NCI-H128 (cell line): ENCODE data around the gene UGT1A8.
"Not testable (repeated sequence)": the region's sequence is repeated elsewhere in the genome, so short reads cannot be mapped to it uniquely, and the experiment has no call there.

Experiments used
- DNase-seq: peaks from one replicate; lab custom pipeline; 2025; ENCODE audit not compliant: unreplicated experiment; lab: John Stamatoyannopoulos, UW

UGT1A8 gene

GRCh38 chr2:233681521-233682099 is 64.2 kb downstream of the UGT1A8 start, which contains the start of gene UGT1A7:
Gene UGT1A7 (plus strand): TSS chr2:233681901. CDS start chr2:233681938, 37 bp downstream.
- no peak for DNase-seq

GRCh38 chr2:233684640-233685039 is 67.2 kb downstream of the UGT1A8 start:
- no peak for DNase-seq

DNA sequence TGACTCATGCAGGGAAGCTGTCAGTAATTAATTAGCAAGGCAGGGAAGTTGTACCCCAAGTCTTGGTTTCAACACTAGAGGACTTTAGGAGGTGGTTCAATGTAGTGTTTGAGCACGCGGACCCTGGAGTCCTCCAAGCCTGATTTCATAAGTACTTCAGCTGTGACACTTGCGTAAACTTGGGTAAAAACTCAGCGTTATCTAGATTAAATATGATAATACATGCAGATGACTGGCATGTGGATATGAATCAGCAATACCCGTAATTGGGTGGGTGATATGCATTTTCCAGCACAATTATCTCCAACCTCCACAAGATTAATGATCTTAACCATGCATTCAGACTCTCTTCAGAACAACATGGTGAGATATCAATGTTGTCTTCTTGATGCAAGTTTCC is 69.5 kb downstream of the UGT1A8 start:
- no peak for DNase-seq

DNA sequence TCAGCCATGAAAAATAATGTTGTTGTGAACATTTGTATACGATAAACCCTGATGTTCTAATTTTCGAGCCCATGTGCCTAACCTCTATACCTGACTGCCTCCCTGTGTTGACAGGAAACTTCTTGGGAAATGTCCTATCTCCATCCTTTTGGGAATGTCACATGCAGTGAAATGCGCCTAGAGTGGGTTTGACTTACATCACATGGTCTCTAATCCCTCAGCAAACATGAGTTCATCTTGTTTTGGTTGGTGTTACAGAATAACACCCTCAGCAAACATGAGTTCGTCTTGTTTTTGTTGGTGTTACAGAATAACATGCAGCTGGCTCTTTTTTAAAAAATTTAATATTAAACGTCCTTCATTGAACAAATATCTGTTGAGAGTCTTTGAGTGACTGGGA is 70.9 kb downstream of the UGT1A8 start:
- DNase-seq = no peak

DNA sequence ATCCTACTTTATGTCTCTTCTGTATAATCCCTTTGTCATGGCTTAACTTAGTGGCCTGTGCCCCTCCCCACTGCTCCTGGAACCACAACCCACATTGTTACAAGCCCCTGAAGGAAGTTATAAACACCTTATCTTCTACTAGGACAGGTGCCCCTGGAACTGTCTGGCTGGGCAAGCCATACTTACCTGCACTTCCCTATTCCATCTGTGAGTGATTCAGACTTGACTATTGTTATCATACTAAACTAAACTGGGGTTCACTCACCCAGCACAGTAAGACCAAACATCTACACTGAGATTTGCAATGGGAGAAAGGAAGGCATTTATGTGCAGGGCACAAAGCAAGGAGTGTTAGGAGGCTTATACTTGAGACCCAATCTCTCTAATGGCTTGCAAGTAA is 71.6 kb downstream of the UGT1A8 start:
- DNase-seq = no peak

- no peak for DNase-seq
Measured at GRCh38 chr2:233689501-233689900, 72.1 kb downstream of the UGT1A8 start.

DNA sequence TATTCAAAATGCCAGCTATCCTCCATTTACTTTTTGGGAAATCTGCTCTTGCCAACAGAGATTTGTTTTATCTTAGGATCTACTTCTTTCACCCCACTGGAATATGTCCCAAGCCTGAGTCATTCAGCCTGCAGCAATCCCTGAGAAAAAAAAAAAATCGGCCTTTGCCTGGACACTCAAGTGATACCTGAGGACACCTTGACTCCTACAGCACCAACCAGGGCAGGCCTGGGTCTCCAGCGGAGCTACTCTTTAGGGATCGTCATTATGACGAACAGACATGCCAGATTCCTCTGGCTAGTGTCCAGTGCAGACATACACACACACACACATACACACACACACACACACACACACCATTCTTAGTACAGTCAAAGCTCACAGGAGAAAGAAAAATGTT is 73.0 kb downstream of the UGT1A8 start:
- no peak for DNase-seq

DNA sequence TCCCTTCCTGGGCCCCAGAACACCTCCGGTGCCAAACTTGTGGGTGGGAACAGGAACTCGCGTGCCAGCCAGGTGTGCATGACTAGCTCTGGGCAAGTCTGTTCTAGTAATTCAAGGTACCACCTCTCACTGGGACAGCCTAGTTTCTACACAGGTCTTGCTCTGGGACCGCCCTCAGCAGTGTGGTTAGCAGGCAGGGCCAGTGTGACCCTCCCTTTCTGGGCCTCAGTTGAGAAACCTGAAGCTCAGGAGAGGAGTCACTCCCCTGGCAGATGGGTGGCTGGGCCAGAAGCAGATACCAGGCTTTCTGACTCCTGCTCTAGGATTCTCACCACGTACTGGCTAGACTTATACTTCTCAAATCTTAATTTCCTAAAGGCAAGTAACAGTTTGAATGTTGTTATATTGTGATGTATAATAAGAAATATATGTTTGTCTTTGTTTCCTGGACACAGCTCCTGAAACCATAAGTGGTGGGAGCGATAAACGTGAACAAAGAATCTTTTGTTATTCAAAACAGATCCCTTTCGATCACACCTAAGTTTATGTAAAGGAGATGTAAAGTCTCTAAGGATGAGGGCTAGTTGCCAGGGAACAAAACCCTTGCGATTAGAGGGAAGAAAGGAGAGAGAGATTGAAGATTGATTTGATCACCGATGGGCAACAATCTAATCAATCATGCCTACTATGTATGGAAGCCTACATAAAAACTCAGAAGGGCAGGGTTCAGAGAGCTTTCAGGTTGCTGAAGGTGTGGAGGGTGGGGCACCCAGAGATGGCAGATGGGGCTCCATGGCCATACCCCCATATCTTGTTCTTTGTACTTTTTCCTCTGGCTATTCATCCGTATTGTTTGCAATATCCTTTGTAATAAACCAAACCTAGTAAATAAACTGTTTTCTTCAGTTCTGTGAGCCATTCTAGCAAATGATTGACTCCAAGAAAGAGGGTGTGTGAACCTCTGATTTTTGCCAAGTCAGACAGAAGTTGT is 74.3 kb downstream of the UGT1A8 start:
- no peak for DNase-seq

GRCh38 chr2:233692648-233693047 is 75.2 kb downstream of the UGT1A8 start, which contains the start of gene UGT1A6:
Gene UGT1A6 (plus strand): TSS chr2:233692890. CDS start chr2:233693005, 115 bp downstream.
- no peak for DNase-seq

GRCh38 chr2:233693963-233694362 is 76.5 kb downstream of the UGT1A8 start:
- no peak for DNase-seq

GRCh38 chr2:233698740-233699139 is 81.3 kb downstream of the UGT1A8 start:
- DNase-seq = no peak

DNA sequence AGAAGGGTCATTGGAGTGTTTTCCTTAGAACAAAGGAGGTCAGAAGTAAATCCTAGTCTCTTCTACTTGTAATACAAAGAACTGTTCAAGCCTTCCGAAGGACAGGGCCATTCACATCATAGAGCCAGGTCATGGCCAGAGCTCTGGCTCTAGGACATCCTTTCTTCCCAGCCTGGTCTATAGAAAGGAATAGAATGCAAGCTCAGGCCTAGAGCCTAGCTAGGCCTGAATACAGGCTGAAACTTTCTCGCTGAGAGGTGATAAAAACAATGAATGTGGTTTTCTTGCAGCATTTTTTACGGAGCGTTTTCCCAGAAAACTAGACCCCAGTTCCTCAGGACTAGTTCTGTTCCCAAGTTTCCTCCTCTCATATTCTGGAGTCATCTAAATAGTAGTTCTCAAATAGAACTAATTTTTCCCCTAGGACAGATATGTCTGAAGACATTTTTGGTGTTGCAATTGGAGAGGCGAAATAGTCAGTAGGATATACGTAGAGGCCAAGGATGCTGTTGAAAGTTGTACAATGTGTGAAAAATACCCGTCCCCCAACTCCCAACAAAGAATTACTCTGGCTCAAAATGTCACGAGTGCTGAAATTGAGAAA is 82.1 kb downstream of the UGT1A8 start:
- no peak for DNase-seq

GRCh38 chr2:233700028-233700635 is 82.7 kb downstream of the UGT1A8 start:
- no peak for DNase-seq

GRCh38 chr2:233700842-233701241 is 83.4 kb downstream of the UGT1A8 start:
- not testable (repeated sequence) for DNase-seq

GRCh38 chr2:233702238-233702637 is 84.8 kb downstream of the UGT1A8 start:
- no peak for DNase-seq

DNA sequence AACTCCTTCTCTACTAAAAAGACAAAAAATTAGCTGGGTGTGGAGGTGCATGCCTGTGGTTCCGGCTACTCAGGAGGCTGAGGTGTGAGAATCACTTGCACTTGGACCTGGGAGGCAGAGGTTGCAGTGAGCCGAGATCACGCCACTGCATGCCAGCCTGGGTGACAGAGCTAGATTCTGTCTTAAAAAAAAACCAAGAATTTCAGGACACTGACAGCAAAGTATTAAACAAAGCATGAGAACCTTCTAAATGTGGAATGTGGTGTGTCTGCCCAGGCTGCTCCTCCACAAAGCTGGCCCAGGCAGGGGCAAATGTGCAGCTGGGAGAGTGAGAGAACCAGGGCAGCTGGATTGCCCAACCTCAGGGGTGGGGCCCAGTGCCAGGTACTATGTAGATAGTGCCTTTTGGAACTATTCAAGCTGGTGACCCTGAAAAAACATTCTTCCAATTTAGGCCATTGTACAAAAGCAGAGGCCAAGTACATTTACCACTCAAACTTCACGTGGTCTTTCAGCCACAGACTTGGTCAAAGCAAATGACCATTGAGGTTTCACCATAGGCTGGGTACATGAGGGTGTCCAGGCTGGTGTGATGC is 88.6 kb downstream of the UGT1A8 start:
- no peak for DNase-seq

GRCh38 chr2:233706720-233707119 is 89.3 kb downstream of the UGT1A8 start:
- DNase-seq = no peak

DNA sequence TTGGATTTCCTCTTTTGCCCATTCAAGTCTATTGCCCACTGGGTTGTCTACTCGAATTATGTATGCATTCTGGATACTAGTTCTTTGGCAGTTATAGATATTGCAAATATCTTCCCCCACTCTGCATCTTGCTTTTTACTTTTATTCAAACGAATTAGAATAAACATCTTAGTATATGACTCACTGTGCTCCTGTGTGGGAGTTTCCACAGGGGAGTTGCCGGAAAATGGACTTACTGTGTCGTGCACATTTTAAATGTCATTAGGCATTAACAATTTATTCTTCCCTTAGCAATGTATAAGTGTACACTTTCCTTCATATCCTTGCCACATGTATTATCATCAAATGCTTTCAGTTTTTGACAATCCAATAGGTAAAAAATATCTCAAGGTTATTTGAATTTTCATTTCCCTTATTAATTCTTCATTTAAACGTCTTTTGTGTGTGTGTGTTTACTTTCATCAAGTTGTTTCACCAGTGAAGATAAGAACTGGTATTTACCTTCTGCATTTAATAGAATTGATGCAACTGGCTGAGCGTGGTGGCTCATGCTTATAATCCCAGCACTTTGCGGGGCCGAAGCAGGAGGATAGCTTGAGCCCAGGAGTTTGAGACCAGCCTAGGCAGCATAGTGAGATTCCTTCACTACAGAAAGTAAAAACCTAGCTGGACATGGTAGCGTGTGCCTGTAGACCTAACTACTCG is 90.7 kb downstream of the UGT1A8 start:
- no peak for DNase-seq

DNA sequence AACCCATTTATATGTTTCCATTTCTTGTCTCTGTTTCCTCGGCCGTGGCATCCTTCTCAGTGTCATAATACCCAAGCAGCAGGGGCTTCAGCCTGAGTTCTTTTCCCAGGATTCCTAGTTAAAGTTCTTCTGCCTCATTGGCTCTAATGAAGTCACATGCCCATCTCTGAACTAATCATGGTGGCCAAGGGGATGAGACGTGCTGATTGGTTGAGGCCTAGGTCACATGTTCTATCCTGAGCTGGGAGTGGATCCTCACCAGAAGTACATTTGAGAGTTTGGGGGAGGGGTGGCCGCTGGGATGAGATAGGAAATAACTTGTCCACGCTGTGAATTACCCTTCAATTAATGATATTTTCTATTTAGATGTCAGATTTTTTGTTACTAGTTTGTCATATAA is 91.5 kb downstream of the UGT1A8 start:
- DNase-seq = no peak

DNA sequence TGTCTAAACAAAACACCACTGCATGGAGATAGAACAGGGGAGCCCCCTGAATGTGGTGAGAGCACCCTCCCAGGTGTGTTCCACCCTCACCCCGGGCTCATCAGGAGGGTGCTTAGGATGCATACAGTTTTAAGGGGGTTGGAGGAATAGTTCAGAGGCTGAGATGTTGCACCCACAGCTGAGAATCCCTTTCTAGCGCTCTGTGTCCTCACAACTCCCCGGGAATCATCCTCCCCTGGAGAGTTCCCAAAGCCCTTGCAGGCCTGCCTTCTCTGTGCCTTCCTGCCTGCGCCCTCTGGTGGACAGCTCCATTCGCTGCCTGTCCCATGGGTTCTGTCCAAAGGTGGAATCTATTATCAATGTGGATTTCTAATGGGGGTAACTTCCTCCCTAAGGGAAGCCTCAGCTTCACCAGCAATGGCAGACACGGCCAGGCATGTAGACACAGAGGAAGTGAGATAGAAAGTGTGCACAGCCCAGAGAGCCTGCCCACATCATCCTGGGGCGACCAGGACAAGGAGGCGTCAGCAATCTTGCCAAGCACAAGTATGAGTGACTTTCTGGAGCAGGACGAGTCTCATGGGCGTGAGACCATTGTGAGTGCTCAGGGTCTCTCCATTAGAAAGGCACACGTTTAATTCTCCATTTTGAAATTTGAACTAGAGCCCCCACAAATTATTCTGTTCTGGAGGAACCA is 94.0 kb downstream of the UGT1A8 start:
- peak; percentile 3 for DNase-seq
